Gastroesophageal sphincter (tissue), 3 donors: ENCODE measurements around the gene A4GALT.

Experiments
- CTCF ChIP-seq, 4 experiments: fragments of 200-600 bp in 2 of 4; fragments of 450-650 bp in 2 of 4; sonication (generic) in 1 of 4; IDR thresholded peaks; one replicate each; pipeline ENCODE4 v1.5.1; 2017 to 2019; ENCODE audit warnings: antibody characterized with exemption in 4 of 4, mild to moderate bottlenecking in 2 of 4, moderate library complexity in 2 of 4
- EP300 ChIP-seq: sonication (generic); formaldehyde crosslinking; IDR thresholded peaks from one replicate; pipeline ENCODE4 v1.6.1; 2017; ENCODE audit warnings: antibody characterized with exemption, mild to moderate bottlenecking
- POLR2A ChIP-seq, 2 donors: fragments of 450-650 bp; IDR thresholded peaks; one replicate each; pipeline ENCODE4 v1.6.1; 2017; ENCODE audit warnings: antibody characterized with exemption in 2 of 2, mild to moderate bottlenecking in 2 of 2, moderate library complexity in 1 of 2

- TF ChIP-seq CTCF (IDR thresholded peaks at IDR 0.05) (no peak), POLR2A (IDR thresholded peaks at IDR 0.05) (no peak), EP300 (no peak)
These were observed 19.0 kb downstream of the A4GALT start for GRCh38 chr22:42701694-42702093.
